K562 (cell line): Measurements from ENCODE around the gene IL11.

ENCODE experiments used
- ARNT ChIP-seq, 2 experiments: fragments of 450-650 bp; IDR thresholded peaks; 2 replicates each; pipeline ENCODE4 v1.6.1; 2016; ENCODE audit warnings: mild to moderate bottlenecking in 1 of 2
- CTCF ChIP-seq, 3 experiments: IDR thresholded peaks in 2 of 3; conservative IDR thresholded peaks in 1 of 3; 2 replicates each; pipeline ENCODE4 v1.5.1; 2011 to 2012; ENCODE audit warnings: low read length in 3 of 3, mild to moderate bottlenecking in 3 of 3, control low read depth in 2 of 3, improper control_type of control experiment in 1 of 3, inconsistent platforms in 1 of 3, low read depth in 1 of 3, mixed read lengths in 1 of 3, moderate library complexity in 1 of 3; ENCODE audit not compliant: insufficient read depth in 2 of 3
- NFIC ChIP-seq: fragments of 450-650 bp; IDR thresholded peaks from 2 replicates; pipeline ENCODE4 v1.6.1; 2017; ENCODE audit warnings: mild to moderate bottlenecking, inconsistent platforms
- PHB2 ChIP-seq: fragments of 450-650 bp; IDR thresholded peaks from 2 replicates; pipeline ENCODE4 v1.6.1; 2017; ENCODE audit warnings: low read depth
- SNAPC5 ChIP-seq: fragments of 250-450 bp; sonication (Bioruptor Pico); IDR thresholded peaks from 2 replicates; pipeline ENCODE4 v1.8.0; 2021; ENCODE audit warnings: moderate library complexity, mild to moderate bottlenecking, inconsistent platforms

GRCh38 chr19:55419103-55419502 lies 48.8 kb upstream of the IL11 start:
- no peak for TF ChIP-seq ARNT (IDR thresholded peaks at IDR 0.05)
- TF ChIP-seq NFIC, result no peak
- no peak for TF ChIP-seq SNAPC5 (CRISPR knock-in tag)
- no peak for TF ChIP-seq CTCF (IDR thresholded peaks at IDR 0.05 in 2 of 3, conservative IDR thresholded peaks at IDR 0.05 in 1 of 3; ENCODE audit: insufficient read depth in 2 of 3, low read depth in 1 of 3, low read length in 3 of 3)
- no peak for TF ChIP-seq PHB2
